SJCRH30 (cell line): ENCODE results near the gene RTCA. TPM values are rescaled to one million over a fixed set of nuclear protein-coding genes. Genes with fewer than 3 reads are reported as not detected.
A peak's percentile ranks its signal among the peaks of the same experiment; 100 is the strongest.
"Not testable (repeated sequence)": the region's sequence is repeated elsewhere in the genome, so short reads cannot be mapped to it uniquely, and the experiment has no call there.

Source experiments
- DNase-seq, 2 experiments: peaks; one replicate each; pipeline ENCODE4 v3.0.0-alpha.2; 2015 to 2020
- H3K27ac ChIP-seq: fragments of 250-450 bp; sonication (Bioruptor Pico); 2 replicates; pipeline ENCODE4 v1.5.1; 2020; ENCODE audit warnings: mild to moderate bottlenecking, moderate library complexity
- H3K27me3 ChIP-seq: fragments of 250-450 bp; sonication (Bioruptor Pico); 2 replicates; pipeline ENCODE4 v1.5.1; 2020; ENCODE audit warnings: mild to moderate bottlenecking, moderate library complexity
- H3K36me3 ChIP-seq: fragments of 250-450 bp; sonication (Bioruptor Pico); 2 replicates; pipeline ENCODE4 v1.5.1; 2020; ENCODE audit warnings: mild to moderate bottlenecking, moderate library complexity
- H3K4me1 ChIP-seq: fragments of 250-450 bp; sonication (Bioruptor Pico); 2 replicates; pipeline ENCODE4 v1.5.1; 2020; ENCODE audit warnings: mild to moderate bottlenecking, moderate library complexity
- H3K4me3 ChIP-seq: fragments of 250-450 bp; sonication (Bioruptor Pico); 2 replicates; pipeline ENCODE4 v1.5.1; 2020; ENCODE audit warnings: mild to moderate bottlenecking, moderate library complexity
- H3K9me3 ChIP-seq: fragments of 250-450 bp; sonication (Bioruptor Pico); replicated peaks from 2 replicates; pipeline ENCODE4 v1.5.1; 2020; ENCODE audit warnings: mild to moderate bottlenecking, moderate library complexity
- total RNA-seq: library from RNA; depleted of rRNA; stranded (reverse); fragments of >200 nt; shearing (Covaris generic); gene quantifications from 2 replicates; pipeline ENCODE4 v1.2.3, GENCODE V29; 2014

The RTCA gene
- total RNA-seq, 1 experiment from 2014 or later, result 41.0 TPM

DNA sequence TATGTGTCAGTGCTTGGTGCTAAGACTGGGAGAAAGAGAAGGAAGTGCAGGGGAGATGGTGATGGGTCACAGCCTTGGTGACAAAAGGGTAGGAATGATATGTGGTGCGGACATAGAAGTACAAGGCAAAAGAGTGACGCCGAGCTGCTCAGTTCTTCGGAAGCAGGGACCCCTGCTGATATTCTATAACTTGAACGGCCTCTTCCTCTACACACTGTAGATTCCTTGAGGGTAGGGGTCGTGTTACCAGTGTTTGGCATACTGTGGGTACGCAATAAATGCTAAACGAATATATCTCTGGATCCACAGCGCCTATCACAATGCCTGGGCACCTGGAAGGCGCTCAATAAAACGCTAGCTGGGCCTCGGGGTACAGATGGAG, 16.9 kb upstream of the RTCA start:
- H3K4me3 ChIP-seq, result peak overlapping the region; percentile 71

GRCh38 chr1:100249537-100250257, 16.3 kb upstream of the RTCA start, which contains the start of gene DBT:
TSS of gene DBT (minus strand) at chr1:100249834. CDS start at chr1:100249820, 14 bp downstream.
- Histone ChIP-seq H3K4me1 (0 out of 2 replicates have a peak, but pooled peaks cover 6% of the 10 kb centered on the region), H3K4me3 (peak within 1 kb of the TSS; percentile 71), H3K9me3 (no peaks in the 10 kb centered on the region), H3K36me3 (no peaks in the 10 kb centered on the region; the same call in 1 of the 2 replicates), H3K27me3 (no peaks in the 10 kb centered on the region), H3K27ac (peak within 1 kb of the TSS; percentile 40)
- DNase-seq, result peak; percentile 96 to 98

More for the DNA sequence above, 16.9 kb upstream of the RTCA start:
- Histone ChIP-seq H3K9me3 (no peaks in the 10 kb centered on the region), H3K27ac (peak overlapping the region; percentile 40), H3K36me3 (no peaks in the 10 kb centered on the region; the same call in 1 of the 2 replicates), H3K4me1 (0 out of 2 replicates have a peak, but pooled peaks cover 6% of the 10 kb centered on the region), H3K27me3 (no peaks in the 10 kb centered on the region)
- DNase-seq, result no peak

DNA sequence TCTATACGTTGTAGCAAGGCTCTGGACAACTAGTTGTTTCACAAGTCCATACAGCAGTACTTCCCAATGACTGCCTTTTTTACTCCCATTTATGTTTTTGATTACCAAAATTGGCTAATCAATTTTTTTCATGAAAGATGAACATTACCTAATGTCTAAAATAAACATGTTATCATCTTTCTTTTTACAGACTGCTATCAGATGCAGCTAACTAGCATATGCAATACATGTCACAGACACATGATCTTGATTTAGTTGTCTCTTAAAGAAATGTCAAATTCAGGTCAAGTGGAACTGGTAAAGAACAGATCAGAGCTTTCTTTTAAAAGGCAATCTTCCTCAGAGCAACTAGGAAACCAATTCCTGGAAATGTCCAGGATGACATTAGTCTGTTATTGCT, 15.8 kb upstream of the RTCA start:
- Histone ChIP-seq H3K36me3 (no peaks in the 10 kb centered on the region; the same call in 1 of the 2 replicates), H3K27me3 (no peaks in the 10 kb centered on the region), H3K27ac (no peak overlapping the region), H3K9me3 (no peaks in the 10 kb centered on the region), H3K4me1 (0 out of 2 replicates have a peak, but pooled peaks cover 6% of the 10 kb centered on the region), H3K4me3 (peak overlapping the region; percentile 71)
- peak in 1 of 2 experiments; percentile 5 for DNase-seq

- Histone ChIP-seq H3K27me3 (no peaks in the 10 kb centered on the region), H3K4me1 (0 out of 2 replicates have a peak, but pooled peaks cover 6% of the 10 kb centered on the region), H3K4me3 (no peak overlapping the region), H3K27ac (no peak overlapping the region), H3K36me3 (no peaks in the 10 kb centered on the region; the same call in 1 of the 2 replicates), H3K9me3 (no peaks in the 10 kb centered on the region)
- no peak for DNase-seq
These were observed 15.2 kb upstream of the RTCA start for GRCh38 chr1:100250807-100251206.

DNA sequence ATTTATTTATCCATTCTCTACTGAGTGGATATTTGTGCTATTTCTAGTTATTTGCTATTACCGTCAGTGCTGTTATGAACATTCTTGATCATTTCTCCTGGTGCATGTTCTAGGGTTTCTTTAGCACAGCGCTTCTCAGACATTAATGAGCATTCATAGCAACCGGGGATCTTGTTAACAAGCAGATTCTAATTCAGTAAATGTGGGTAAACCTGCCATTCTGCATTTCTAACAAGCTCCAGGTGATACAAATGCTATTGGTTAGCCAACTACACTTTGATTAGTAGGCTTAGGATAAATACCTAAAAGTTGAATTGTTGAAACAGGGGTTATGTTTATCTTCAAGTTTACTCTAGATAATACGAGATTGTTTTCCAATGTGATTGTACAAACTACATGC, 13.1 kb upstream of the RTCA start:
- H3K9me3 ChIP-seq, result no peaks in the 10 kb centered on the region
- H3K27me3 ChIP-seq, result no peaks in the 10 kb centered on the region
- no peak overlapping the region for H3K27ac ChIP-seq
- 0 out of 2 replicates have a peak, but pooled peaks cover 6% of the 10 kb centered on the region for H3K4me1 ChIP-seq
- DNase-seq, result no peak
- H3K4me3 ChIP-seq, result no peak overlapping the region
- H3K36me3 ChIP-seq, result no peaks in the 10 kb centered on the region; the same call in 1 of the 2 replicates

- no peaks in the 10 kb centered on the region; the same call in 1 of the 2 replicates for H3K36me3 ChIP-seq
- DNase-seq, result no peak
- H3K4me3 ChIP-seq, result no peak overlapping the region
- H3K27me3 ChIP-seq, result no peaks in the 10 kb centered on the region
- no peaks in the 10 kb centered on the region for H3K9me3 ChIP-seq
- no peak overlapping the region for H3K27ac ChIP-seq
- H3K4me1 ChIP-seq, result 0 out of 2 replicates have a peak, but pooled peaks cover 6% of the 10 kb centered on the region
These were observed 12.5 kb upstream of the RTCA start for GRCh38 chr1:100253552-100253951.

DNA sequence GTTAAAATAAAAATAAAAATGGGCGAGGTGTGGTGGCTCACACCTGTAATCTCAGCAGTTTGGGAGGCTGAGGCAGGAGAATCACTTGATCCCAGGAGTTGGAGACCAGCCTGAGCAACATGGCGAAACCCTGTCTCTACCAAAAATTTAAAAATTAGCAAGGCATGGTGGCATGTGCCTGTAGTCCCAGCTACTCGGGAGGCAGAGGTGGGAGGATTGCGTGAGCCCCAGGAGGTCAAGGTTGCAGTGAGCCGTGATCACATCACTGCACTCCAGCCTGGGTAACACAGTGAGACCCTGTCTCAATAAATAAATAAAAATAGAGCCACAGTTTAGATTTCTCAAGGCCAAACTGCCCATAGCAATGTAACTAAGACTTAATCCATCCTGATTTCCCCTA, 9.7 kb upstream of the RTCA start:
- not testable (repeated sequence) for H3K4me3 ChIP-seq, H3K4me1 ChIP-seq, DNase-seq, H3K27me3 ChIP-seq, H3K9me3 ChIP-seq, H3K27ac ChIP-seq, H3K36me3 ChIP-seq

GRCh38 chr1:100258427-100258826, 7.6 kb upstream of the RTCA start:
- not testable (repeated sequence) for H3K27me3 ChIP-seq, DNase-seq, H3K27ac ChIP-seq, H3K36me3 ChIP-seq, H3K4me3 ChIP-seq, H3K9me3 ChIP-seq, H3K4me1 ChIP-seq

- no peak overlapping the region for H3K27ac ChIP-seq
- no peaks in the 10 kb centered on the region for H3K4me1 ChIP-seq
- DNase-seq, result no peak
- H3K9me3 ChIP-seq, result no peaks in the 10 kb centered on the region
- H3K27me3 ChIP-seq, result no peaks in the 10 kb centered on the region
- H3K36me3 ChIP-seq, result 0 out of 2 replicates have a peak, but pooled peaks cover 2% of the 10 kb centered on the region
- no peak overlapping the region for H3K4me3 ChIP-seq
These were observed 4.3 kb upstream of the RTCA start for GRCh38 chr1:100261686-100262085.

- not testable (repeated sequence) for H3K27ac ChIP-seq
These were observed 1.9 kb upstream of the RTCA start for GRCh38 chr1:100264081-100264480.

GRCh38 chr1:100265562-100265930, 470 bp upstream of the RTCA start:
- Histone ChIP-seq H3K9me3 (no peaks in the 10 kb centered on the region), H3K27me3 (no peaks in the 10 kb centered on the region), H3K36me3 (peaks cover 25% of the 10 kb centered on the region), H3K27ac (peak overlapping the region; percentile 70; the same call in 1 of the 2 replicates), H3K4me3 (peak overlapping the region; percentile 98), H3K4me1 (no peaks in the 10 kb centered on the region)
- no peak for DNase-seq

More at GRCh38 chr1:100264081-100264480, 1.9 kb upstream of the RTCA start:
- H3K27me3 ChIP-seq, H3K9me3 ChIP-seq, H3K4me3 ChIP-seq, H3K4me1 ChIP-seq, DNase-seq: not testable (repeated sequence)
- H3K36me3 ChIP-seq, result peaks cover 13% of the 10 kb centered on the region; the same call in 1 of the 2 replicates

- peak in 1 of 2 experiments; percentile 6 for DNase-seq
- Histone ChIP-seq H3K27me3 (no peaks in the 10 kb centered on the region), H3K4me3 (peak overlapping the region; percentile 98), H3K9me3 (no peaks in the 10 kb centered on the region), H3K27ac (peak overlapping the region; percentile 70), H3K36me3 (peaks cover 36% of the 10 kb centered on the region), H3K4me1 (no peaks in the 10 kb centered on the region)
These were observed 725 bp downstream of the RTCA start for GRCh38 chr1:100266741-100267140.

DNA sequence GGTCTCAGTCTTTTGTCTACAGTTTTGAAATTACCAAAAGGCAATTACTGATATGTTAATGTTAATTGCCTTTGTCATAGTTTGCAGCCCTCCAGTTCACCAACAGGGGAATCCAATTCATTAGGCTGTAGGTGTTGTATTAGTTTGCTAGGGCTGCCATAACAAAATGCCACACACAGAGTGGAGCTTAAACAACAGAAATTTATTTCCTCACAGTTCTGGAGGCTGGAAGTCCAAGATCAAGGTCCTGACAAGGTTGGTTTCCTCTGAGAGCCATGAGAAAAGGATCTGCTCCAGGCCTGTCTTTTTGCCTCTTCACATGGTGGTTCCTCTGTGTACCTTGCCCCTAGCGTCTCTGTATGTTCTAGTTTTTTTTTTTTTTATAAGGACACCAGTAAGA, 1.3 kb downstream of the RTCA start:
- peaks cover 36% of the 10 kb centered on the region for H3K36me3 ChIP-seq
- no peak overlapping the region for H3K27ac ChIP-seq
- no peak for DNase-seq
- peak overlapping the region; percentile 98 for H3K4me3 ChIP-seq
- no peaks in the 10 kb centered on the region for H3K4me1 ChIP-seq
- H3K9me3 ChIP-seq, result no peaks in the 10 kb centered on the region
- no peaks in the 10 kb centered on the region for H3K27me3 ChIP-seq

DNA sequence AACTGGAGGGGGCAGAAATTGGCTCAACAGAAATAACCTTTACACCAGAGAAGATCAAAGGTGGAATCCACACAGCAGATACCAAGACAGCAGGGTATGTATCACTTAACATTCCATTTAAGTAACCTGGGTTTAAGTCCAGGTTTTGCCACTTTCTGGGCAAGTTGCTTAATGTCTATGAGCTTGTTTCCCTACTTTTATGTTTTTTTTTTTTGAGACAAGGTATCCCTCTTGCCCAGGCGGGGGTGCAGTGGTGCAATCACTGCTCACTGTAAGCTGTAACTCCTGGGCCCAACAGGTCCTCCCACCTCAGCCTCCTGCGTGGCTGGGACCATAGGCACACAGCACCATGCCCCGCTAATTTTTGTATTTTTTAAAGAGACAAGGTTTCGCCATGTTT, 2.2 kb downstream of the RTCA start:
- Histone ChIP-seq H3K9me3 (no peaks in the 10 kb centered on the region), H3K27ac (no peak overlapping the region), H3K27me3 (no peaks in the 10 kb centered on the region), H3K4me3 (no peak overlapping the region), H3K36me3 (peaks cover 38% of the 10 kb centered on the region), H3K4me1 (no peaks in the 10 kb centered on the region)
- DNase-seq, result no peak

- Histone ChIP-seq H3K9me3 (no peaks in the 10 kb centered on the region), H3K36me3 (peaks cover 75% of the 10 kb centered on the region), H3K4me1 (no peaks in the 10 kb centered on the region), H3K27me3 (no peaks in the 10 kb centered on the region), H3K4me3 (no peak overlapping the region), H3K27ac (no peak overlapping the region)
- no peak for DNase-seq
These were observed 11.8 kb downstream of the RTCA start for GRCh38 chr1:100277866-100278265.
